ENCODE measurements around the gene CELA2A.
"Not testable (repeated sequence)": the region's sequence is repeated elsewhere in the genome, so short reads cannot be mapped to it uniquely, and the experiment has no call there.

GRCh38 chr1:15466955-15467625 lies 10.6 kb downstream of the CELA2A start:
- TF ChIP-seq CTCF, POLR2A (IDR thresholded peaks at IDR 0.05): not testable (repeated sequence)

Data from Peyer's patch (tissue), 4 donors.